HEK293T (cell line): ENCODE data around the gene SCT.

Source experiments
- ARNT ChIP-seq: fragments of 450-650 bp; IDR thresholded peaks from 2 replicates; pipeline ENCODE4 v1.6.1; 2017; ENCODE audit warnings: mild to moderate bottlenecking
- BHLHE40 ChIP-seq: fragments of 450-650 bp; IDR thresholded peaks from 2 replicates; pipeline ENCODE4 v1.6.1; 2016; ENCODE audit warnings: mild to moderate bottlenecking, moderate library complexity, borderline replicate concordance
- CTBP1 ChIP-seq: fragments of 450-650 bp; IDR thresholded peaks from 2 replicates; pipeline ENCODE4 v1.6.1; 2016; ENCODE audit warnings: borderline replicate concordance
- ELF4 ChIP-seq: fragments of 450-650 bp; IDR thresholded peaks from 2 replicates; pipeline ENCODE4 v1.6.1; 2017; ENCODE audit warnings: antibody characterized with exemption
- FOXA1 ChIP-seq: fragments of 450-650 bp; IDR thresholded peaks from 2 replicates; pipeline ENCODE4 v1.6.1; 2016; ENCODE audit warnings: mild to moderate bottlenecking
- FOXM1 ChIP-seq: fragments of 450-650 bp; IDR thresholded peaks from 2 replicates; pipeline ENCODE4 v1.6.1; 2017; ENCODE audit warnings: mild to moderate bottlenecking, borderline replicate concordance
- HDGF ChIP-seq: fragments of 450-650 bp; IDR thresholded peaks from 2 replicates; pipeline ENCODE4 v1.6.1; 2017; ENCODE audit warnings: antibody characterized with exemption, borderline replicate concordance
- LEF1 ChIP-seq: fragments of 450-650 bp; IDR thresholded peaks from 2 replicates; pipeline ENCODE4 v1.6.1; 2017; ENCODE audit warnings: mild to moderate bottlenecking, borderline replicate concordance
- NFRKB ChIP-seq: fragments of 450-650 bp; IDR thresholded peaks from 2 replicates; pipeline ENCODE4 v1.6.1; 2016; ENCODE audit warnings: mild to moderate bottlenecking, moderate library complexity
- SP1 ChIP-seq: fragments of 450-650 bp; IDR thresholded peaks from 2 replicates; pipeline ENCODE4 v1.6.1; 2017
- SUZ12 ChIP-seq: fragments of 450-650 bp; IDR thresholded peaks from 2 replicates; pipeline ENCODE4 v1.6.1; 2016; ENCODE audit warnings: mild to moderate bottlenecking
- TARDBP ChIP-seq: fragments of 450-650 bp; IDR thresholded peaks from 2 replicates; pipeline ENCODE4 v1.6.1; 2016
- ZNF384 ChIP-seq: fragments of 450-650 bp; IDR thresholded peaks from 2 replicates; pipeline ENCODE4 v1.6.1; 2016
- TF ChIP-seq, protein P1 (sequence below): fragments of 450-650 bp; IDR thresholded peaks from 2 replicates; pipeline ENCODE4 v1.6.1; 2016

DNA sequence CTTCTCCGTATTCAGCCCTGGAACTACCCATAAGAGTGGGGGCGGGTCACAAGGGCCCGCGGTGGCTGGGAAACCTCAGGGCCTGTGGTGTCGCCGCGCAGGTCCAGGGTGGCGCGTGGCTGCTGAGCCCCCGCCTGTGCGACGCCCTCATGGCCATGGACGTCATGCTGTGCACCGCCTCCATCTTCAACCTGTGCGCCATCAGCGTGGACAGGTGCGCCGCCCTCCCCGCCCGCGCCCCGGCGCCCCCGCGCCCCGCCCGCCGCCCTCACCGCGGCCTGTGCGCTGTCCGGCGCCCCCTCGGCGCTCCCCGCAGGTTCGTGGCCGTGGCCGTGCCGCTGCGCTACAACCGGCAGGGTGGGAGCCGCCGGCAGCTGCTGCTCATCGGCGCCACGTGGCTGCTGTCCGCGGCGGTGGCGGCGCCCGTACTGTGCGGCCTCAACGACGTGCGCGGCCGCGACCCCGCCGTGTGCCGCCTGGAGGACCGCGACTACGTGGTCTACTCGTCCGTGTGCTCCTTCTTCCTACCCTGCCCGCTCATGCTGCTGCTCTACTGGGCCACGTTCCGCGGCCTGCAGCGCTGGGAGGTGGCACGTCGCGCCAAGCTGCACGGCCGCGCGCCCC lies 12.5 kb upstream of the SCT start:
- no peak for TF ChIP-seq BHLHE40
- no peak for TF ChIP-seq FOXA1
- no peak for TF ChIP-seq SP1
- no peak for TF ChIP-seq LEF1
- TF ChIP-seq TARDBP = no peak
- TF ChIP-seq SUZ12 = no peak
- no peak for TF ChIP-seq ARNT
- no peak for TF ChIP-seq HDGF
- no peak for TF ChIP-seq ELF4
- TF ChIP-seq FOXM1 = no peak
- no peak for TF ChIP-seq NFRKB
- no peak for TF ChIP-seq ZNF384
- TF ChIP-seq CTBP1 = no peak
- TF ChIP-seq, protein P1, sequence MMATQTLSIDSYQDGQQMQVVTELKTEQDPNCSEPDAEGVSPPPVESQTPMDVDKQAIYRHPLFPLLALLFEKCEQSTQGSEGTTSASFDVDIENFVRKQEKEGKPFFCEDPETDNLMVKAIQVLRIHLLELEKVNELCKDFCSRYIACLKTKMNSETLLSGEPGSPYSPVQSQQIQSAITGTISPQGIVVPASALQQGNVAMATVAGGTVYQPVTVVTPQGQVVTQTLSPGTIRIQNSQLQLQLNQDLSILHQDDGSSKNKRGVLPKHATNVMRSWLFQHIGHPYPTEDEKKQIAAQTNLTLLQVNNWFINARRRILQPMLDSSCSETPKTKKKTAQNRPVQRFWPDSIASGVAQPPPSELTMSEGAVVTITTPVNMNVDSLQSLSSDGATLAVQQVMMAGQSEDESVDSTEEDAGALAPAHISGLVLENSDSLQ = no peak
